ENCODE results near the gene PHACTR1. TPM values are rescaled to one million over a fixed set of nuclear protein-coding genes. Genes with fewer than 3 reads are reported as not detected.

The PHACTR1 gene
- polyA plus RNA-seq, 1 donor = 20.1 TPM

DNA sequence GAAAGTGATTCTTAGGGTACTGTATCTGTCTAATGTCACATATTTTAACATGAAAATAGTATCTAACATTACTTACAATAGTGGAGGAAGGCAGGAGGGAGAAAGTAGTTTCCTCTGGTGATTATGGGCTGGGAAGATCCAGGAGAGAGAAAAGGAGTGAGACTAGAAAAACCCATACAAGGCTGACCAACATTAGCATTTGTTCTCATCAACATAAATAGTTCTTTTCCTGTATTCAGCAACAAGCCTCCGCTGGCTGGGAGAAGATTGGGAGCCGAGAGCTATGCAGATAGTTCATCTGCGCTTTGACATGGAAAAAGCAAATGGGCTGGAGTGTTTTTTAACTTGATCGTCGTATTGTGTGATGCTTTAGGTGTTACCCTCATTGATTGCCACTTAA, 239.4 kb downstream of the PHACTR1 start:
- DNase-seq = no peak

DNA sequence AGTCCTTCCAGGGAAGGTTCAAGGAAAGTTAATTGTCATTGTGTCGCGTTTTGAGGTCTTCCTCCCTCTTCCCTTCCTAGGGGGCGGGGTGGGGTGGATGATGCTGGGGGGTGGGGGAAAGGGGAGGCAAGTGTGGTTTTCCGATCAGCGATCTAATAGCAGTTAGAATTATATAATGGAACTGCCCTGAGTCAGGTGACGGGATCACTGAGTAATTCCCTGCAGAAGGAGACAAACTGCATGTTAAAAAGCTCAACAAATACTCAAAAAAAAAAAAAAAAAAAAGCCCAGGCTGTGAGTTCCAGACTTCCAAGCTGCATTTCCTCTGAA, 240.4 kb downstream of the PHACTR1 start:
- no peak for DNase-seq

DNA sequence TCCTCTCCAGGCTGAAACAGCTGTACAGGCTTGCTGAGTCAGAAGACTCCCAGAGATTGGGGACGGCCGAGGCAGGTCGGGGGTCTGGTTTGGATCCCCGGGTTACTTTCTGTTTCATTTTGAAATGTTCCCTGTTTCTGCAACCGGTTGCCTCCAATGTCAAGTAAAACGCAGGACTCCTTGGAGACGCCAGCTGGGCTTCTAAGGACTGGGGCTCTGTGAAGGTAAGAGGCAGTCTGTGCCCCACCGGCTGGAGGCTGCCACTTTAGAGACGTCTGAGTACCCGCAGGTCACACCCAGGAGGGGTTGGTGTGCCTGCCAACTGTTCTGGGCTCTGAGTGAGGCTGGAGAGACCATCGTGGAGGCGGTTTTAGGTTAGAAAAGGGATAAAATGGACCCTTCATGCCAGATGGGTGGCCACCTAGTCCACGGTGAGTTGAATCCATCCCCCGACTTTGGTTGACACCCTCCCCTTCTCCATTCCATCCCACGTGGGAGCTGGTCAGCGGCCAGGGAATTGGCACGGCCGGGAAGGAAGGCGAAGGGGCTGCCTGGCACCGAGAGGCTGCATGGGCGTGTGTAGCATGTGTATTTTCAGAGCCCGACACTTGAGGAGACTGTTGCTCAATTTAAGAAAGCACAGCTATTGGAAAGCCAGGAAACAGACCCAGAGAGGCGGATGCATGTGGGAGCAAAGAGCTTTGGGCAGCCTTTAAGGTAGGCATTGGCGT, 240.9 kb downstream of the PHACTR1 start:
- DNase-seq = peak; percentile 42

DNA sequence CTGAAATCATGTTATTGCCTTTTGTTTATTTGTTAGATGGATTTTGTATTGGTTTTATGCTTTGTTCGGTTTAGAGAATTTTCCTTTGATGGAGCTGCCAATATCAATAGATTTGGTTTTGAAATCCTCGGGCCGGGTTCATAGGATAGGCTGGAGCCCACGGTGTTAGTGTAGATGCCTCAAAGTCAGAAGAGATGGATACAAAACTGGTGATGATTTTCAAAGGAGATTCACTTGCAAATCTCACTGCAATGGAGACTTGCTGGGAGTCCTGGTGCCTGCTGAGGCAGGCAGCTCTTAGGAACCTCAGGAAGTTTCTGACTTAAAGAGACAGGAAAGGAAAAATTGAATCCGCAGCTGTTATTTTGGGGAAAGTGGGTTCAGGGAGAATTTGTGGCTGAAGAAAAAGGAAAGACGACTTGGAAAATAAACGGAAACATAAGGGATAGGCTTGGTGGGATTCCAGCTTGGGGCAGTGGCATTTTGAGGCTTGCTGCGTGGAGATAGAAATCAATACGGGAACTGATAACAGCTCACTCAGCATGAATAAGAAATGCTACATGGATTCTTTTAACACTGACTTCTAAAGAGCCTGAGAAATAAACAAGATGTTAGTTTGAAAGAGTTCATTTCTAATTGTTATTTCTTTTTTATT, 241.6 kb downstream of the PHACTR1 start:
- DNase-seq = no peak

DNA sequence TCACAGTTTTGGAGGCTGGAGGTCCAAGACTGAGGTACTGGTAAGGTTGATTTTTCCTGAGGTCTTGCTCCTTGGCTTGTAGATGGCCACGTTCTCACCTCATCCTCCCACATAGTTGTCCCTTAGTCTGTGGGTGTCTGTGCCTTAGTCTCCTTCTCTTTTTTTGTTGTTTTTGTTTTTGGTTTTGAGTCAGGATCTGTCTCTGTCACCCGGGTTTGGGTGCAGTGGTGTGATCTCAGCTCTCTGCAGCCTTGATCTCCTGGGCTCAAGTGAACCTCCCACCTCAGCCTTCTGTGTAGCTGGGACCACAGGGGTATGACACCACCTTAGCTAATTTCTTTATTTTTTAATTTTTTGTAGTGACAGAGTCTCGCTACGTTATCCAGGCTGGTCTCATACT, 245.2 kb downstream of the PHACTR1 start:
- no peak for DNase-seq

DNA sequence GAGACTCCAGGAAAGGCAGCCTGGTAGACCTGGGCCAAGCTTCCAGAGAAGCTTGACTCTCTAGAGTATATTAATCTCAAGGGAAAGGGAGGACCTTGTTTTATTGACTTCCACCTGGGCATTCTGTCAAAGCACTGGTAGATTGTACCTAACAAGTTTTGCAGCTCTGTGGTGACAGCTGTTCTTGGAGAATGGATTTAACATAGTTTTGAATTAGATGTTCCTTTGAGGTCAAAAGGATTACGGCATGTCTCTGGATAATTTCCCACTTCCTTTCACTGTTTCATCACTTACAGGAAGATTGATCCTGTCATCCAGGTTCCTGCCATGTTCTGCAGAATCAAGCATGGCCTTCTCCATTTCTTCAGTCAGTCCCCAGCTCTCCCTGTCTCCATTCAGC, 246.0 kb downstream of the PHACTR1 start:
- no peak for DNase-seq

DNA sequence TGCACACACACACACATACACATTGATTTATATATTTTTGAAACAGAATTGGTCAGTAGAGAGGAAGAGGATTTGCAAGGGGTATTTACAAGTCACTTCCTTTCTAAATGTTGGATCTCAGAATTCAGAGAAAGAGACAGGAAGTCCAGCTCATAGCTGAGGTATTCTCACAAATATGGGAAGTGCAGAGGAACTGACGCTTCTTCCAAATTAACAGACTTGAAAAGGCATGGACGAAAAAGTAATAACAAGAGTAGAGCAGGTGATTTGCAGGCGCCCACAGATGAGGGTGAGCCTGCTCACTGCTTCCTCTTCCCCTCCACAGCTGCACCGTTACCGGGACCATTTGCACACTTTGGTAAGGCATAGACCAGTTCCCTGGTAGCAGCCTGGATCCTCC, 246.4 kb downstream of the PHACTR1 start:
- no peak for DNase-seq

DNA sequence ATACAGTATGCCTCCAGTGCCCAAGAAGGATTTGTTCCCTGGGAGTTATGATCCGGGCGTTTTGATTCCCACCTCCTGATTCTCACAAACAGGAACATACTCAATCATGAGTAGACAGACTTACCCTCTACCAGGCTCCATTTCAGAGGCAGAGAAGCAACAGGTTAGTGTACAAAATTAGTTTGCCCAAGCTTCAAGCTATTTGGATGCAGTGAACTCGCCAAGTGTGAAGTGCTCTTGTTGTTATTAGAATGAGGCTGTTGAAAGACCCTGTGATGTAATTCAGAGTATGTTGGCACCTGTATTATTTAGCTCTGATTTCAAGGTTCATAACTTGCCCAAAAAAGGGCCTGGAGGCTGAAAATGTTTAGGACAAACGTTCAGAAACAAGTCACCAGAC, 247.0 kb downstream of the PHACTR1 start:
- DNase-seq = no peak

DNA sequence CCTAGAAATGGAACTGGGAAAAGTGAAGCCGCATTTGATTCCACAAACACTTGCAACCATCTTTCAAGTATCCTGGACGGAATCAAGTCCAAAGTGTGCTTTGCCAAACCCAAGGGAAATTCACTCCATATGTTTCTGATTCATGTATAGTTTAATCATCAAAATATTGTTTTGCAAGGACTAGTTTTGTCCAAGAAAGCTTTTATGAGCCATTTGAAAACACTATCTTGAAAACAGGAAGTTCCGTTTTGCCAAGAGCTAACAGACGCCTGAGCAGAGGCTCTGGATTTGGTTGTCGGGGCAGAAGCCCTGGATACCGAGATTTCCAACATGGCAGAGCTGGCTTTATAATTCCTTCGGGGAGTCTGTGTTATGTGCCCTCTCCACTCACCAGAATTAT, 251.1 kb downstream of the PHACTR1 start:
- DNase-seq = no peak

DNA sequence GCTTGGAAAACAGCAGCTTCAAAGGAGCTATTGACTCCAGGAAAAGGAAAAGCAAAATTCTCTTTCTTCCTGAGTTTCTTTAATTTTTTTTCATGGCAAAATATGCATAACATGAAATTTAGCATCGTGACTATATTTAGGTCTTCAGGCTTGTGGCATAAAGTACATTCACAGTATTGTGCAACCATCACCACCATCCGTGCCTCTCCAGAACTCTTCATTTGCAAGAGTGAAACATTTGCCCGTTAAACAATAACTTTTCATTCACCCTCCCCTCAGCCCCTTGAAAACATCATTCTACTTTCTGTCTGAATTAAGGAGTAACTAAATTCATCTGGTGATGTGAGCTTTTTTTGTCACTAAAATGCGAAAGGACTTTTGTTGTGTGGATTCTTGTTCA, 251.7 kb downstream of the PHACTR1 start:
- no peak for DNase-seq

DNA sequence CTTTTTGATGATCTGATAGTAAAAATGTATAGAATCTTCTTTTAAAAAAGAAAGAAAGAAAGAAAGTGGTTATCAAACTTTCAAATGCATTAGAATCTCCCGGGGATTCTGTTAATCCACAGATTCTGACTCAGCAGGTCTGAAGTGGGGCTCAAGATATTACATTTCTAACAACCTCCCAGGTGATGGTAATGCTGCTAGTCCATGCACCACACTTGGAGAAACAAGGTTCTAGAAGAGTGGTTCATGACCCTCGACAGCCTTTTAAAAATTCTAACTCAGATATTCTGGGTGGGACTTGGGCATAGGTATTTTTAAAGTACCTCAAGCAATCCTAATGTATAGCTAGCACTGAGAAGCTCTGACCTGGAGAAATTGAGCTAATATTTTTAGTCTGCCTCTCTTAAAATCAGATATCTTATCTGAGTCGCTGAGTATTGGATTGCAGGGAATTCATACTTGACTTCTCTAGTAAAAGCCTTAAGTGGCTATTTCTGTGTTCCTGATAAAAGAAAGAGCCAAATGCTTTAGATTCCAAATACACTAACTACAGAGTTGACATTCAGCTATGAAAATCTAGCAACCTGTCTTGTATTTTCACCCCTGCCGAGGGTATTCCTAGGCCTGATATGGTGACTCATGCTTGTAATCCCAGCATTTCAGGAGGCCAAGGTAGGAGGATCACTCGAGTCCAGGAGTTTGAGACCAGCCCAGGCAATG, 252.4 kb downstream of the PHACTR1 start:
- DNase-seq = no peak

DNA sequence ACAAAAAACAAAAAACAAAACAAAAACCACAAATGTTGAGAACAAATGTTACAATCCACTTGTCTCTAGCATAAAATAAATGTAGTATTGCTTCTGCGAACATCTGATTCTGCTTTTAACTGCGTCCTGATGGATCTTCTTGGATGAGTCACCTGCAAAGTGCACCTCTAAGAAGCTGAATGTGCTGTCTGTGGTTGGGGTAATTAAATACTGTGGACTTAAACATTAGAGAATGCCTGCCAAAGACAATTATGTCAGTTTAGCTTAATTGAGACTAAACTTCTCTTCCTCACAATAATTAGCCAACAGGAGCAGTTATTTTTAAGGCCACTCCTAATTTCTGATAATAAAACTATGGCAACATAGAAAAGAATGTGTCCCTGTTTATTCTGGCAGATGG, 253.4 kb downstream of the PHACTR1 start:
- no peak for DNase-seq

DNA sequence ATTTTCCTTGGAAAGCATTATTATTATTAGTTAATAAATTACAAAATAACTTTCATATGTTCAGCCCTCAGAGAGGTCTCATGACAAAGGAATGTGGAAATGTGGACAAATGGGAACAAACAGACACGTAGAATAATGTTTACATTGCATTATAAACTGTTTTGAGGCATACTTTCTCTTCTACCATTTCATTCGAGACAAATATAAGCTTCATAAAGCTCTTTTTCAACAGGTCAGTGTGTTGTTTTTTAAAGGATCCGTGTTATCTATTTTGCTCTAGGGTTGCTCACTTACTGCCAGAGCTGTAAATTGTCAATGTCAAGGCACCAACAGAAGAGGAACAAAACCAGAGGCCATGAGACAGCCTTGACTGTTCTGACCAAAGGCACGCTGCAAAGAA, 256.8 kb downstream of the PHACTR1 start:
- DNase-seq = no peak

DNA sequence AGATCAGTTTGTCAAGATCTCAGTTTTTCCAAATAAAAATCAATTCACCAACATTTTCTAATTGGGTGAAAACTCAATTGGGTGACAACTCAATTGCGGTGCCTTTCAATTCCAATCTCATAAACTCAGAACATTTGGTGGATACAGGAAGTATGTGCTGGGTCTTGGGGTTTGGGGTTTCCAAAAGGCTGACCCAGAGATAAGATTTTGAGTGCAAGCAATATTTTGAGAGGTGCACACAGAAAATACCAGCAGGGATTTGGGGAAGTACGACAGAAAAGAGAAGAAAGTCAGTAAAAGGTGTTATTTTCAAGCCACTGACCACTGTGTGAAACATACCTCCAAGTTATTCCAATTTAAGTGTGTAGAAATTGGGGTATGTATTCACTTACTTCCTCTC, 258.0 kb downstream of the PHACTR1 start:
- DNase-seq = no peak

DNA sequence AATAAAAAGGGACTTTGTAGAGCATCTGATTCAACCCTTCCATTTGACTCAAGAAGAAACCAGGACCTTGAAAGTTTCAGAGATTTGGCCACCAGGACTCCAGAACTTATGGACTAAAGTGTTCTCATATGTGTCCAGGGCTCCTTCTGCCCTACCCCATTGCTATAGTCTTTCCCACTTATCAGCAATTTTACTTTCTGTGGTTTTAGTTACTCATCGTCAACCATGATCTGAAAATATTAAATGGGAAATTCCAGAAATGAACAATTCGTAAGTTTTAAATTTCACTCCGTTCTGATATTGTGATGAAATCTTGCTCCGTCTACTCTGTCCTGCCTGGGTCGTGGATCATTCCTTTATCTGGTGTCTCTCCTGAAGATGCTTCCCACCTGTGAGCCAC, 259.8 kb downstream of the PHACTR1 start:
- no peak for DNase-seq

DNA sequence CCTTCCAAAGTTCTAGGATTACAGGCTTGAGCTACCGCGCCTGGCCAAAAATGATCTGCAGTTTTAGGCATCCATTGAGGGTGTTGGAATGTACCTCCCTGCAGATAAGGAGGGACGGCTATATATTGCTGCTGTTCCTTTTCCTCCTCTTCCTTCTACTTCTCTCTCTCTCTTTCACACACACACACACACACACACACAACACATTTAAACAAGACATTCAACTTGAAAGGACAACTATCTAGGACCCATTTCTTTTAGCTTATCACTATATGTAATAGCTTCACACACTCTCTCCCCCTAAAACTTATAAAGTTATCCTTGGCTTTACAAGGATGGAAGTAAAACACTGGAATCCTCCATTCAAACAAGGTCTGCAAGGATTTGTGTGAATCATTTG, 260.6 kb downstream of the PHACTR1 start:
- DNase-seq = no peak

DNA sequence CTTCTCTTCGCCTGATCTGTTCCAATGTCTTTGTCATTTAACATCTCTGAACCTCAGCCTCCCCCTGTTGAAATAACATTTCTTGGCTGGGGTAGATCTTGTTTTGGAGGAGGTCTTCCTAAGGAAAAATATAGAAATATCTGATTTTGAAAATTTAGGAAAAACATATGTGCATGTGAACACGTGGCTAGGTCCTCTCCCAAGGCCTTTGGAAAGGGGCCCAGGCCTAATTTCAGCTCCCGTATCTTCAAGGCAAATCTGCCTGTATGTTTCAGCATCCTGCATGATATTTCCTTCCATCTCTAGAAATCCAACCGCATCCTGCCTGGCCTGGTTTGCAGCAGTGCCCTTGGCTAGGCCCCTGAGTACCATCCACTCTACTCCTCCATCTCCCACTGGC, 261.2 kb downstream of the PHACTR1 start:
- DNase-seq = no peak

DNA sequence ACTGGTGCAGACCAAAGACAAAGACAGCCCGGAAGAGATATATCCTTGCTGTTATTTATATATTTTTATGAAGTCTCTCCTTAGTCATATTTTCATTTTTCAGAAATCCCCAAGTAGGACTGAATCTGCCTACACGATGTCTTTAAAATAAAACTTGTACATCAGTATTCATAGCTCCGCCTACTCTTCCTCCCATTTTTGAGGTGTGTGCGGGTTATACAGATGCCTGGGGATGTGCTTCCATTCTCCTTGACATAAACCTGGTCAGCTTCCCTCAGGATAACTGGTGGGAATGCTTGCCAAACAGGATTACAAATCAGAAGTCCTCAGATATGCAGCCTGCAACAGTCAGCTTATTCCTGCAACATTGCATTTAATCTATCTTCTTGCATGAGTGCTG, 264.2 kb downstream of the PHACTR1 start:
- no peak for DNase-seq

DNA sequence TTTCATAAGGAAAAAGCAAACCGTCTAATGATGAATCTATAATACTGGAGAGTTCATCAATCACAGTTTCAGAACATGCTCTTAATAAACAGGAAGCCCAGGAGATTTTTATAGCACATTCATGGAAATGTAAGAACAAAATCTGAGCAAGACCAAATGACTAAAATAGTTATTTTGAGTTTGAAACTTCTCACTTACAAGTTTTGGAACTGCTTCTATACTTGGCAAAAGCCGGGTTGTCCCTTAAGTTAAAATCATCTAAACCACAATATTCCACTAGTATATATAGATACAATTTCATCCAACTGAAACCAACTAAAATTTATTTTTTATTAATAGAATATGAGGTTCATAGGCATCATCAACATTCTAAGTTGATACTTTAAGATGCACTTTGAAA, 268.2 kb downstream of the PHACTR1 start:
- no peak for DNase-seq

DNA sequence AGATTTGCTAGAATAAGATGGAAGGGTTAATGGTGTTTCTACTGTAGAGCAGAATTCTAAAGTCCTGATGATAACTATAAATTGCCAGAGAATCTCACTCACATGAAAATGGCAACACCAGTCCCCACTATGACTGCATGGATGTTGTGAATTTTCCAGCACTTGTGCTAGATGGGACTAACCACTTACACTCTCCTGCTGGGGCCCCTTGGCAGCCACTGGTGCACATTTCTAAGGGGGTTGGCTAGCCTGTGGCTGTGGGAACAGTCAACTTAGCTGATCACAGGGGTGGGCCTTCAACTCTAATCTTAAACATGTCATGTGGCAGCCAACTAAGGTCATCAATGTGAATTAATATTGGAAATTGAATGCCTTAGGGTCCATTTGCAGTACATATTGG, 271.2 kb downstream of the PHACTR1 start:
- no peak for DNase-seq

DNA sequence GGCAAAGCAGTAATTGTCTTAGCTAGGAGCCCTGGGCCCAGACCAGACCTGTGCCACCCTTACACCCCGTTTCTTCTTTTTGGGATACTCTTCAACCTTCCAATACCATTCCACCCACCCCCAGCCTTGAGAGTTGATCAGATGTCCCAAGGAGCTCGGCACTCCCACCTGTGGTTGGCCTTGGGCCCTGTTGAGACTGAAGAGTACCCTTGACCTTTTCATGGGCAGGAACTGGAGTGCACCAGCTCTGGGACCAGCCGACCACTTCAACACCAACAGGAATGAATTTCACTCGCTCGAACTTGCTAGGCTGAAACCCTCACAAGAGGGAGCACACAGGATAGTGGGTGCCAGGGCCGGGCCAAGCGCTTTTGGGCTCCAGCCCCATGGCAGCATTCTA, 273.6 kb downstream of the PHACTR1 start:
- DNase-seq = no peak

DNA sequence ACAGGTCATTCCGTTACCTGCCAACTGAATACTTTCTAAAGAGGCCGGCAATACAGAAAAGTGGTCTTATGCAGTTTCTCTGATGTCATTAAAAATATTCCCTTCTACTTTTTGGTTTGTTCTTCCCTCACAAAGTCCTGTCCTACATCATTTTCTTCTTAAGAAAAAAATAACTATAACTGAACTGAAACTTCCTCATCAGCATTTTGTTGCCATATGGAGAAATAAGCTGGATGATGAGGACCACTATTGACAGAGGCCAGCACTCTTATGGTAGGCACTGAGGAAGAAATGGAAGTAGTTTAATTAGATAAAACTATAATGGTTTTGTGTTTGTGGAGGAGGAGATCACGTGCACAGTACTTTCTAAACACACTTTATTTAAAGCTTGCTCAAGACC, 274.9 kb downstream of the PHACTR1 start:
- DNase-seq = no peak

DNA sequence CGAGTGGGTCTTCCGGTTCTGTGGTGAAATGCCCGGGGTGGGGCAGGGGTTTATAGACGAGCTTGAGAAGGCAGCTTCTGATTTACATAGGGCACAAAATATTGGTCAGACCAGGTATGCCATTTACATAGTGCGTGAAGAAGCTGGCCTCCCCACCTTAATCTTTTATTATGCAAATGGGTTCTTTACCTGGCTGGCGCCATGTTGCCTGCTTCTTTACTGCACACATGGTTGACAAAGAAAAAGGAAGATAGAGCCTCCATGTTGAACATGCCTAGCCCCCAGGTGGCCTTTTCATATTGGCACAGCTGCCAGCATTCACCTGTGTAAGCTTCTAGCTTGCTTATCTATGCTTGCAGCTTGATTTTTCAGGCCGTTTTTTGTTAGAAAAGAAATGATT, 276.2 kb downstream of the PHACTR1 start:
- DNase-seq = no peak
